ENCODE results near the gene SORCS2.

The SORCS2 gene

GRCh38 chr4:7333801-7334421, 141.6 kb downstream of the SORCS2 start:
- TF ChIP-seq POLR2AphosphoS5 (IDR thresholded peaks at IDR 0.05; ENCODE audit: low read depth, low read length) (no peak), REST (IDR thresholded peaks at IDR 0.05; ENCODE audit: insufficient read depth in 1 of 2, low read depth in 2 of 2, low read length in 2 of 2) (no peak), FOXP2 (optimal IDR thresholded peaks at IDR 0.05; ENCODE audit: borderline replicate concordance, extremely low read depth, extremely low read length, insufficient read depth) (no peak), SIN3A (IDR thresholded peaks at IDR 0.05; ENCODE audit: borderline replicate concordance, insufficient read depth, low read length) (0 out of 2 replicates have a peak, but pooled peaks have one; percentile 8), TAF1 (IDR thresholded peaks at IDR 0.05; ENCODE audit: borderline replicate concordance, insufficient read depth, low read length) (no peak)

- TF ChIP-seq POLR2AphosphoS5 (IDR thresholded peaks at IDR 0.05; ENCODE audit: low read depth, low read length) (no peak), TAF1 (IDR thresholded peaks at IDR 0.05; ENCODE audit: borderline replicate concordance, insufficient read depth, low read length) (no peak), REST (IDR thresholded peaks at IDR 0.05; ENCODE audit: insufficient read depth in 1 of 2, low read depth in 2 of 2, low read length in 2 of 2) (no peak), FOXP2 (optimal IDR thresholded peaks at IDR 0.05; ENCODE audit: borderline replicate concordance, extremely low read depth, extremely low read length, insufficient read depth) (no peak), SIN3A (IDR thresholded peaks at IDR 0.05; ENCODE audit: borderline replicate concordance, insufficient read depth, low read length) (no peak)
Observed at GRCh38 chr4:7334521-7335275, 142.4 kb downstream of the SORCS2 start.

- TF ChIP-seq SIN3A (IDR thresholded peaks at IDR 0.05; ENCODE audit: borderline replicate concordance, insufficient read depth, low read length) (no peak), TAF1 (IDR thresholded peaks at IDR 0.05; ENCODE audit: borderline replicate concordance, insufficient read depth, low read length) (no peak), FOXP2 (optimal IDR thresholded peaks at IDR 0.05; ENCODE audit: borderline replicate concordance, extremely low read depth, extremely low read length, insufficient read depth) (no peak), POLR2AphosphoS5 (IDR thresholded peaks at IDR 0.05; ENCODE audit: low read depth, low read length) (no peak), REST (IDR thresholded peaks at IDR 0.05; ENCODE audit: insufficient read depth in 1 of 2, low read depth in 2 of 2, low read length in 2 of 2) (no peak)
Observed at GRCh38 chr4:7335344-7336066, 143.2 kb downstream of the SORCS2 start.

- TF ChIP-seq REST (IDR thresholded peaks at IDR 0.05; ENCODE audit: insufficient read depth in 1 of 2, low read depth in 2 of 2, low read length in 2 of 2) = no peak
- no peak for TF ChIP-seq SIN3A (IDR thresholded peaks at IDR 0.05; ENCODE audit: borderline replicate concordance, insufficient read depth, low read length)
- no peak for TF ChIP-seq FOXP2 (optimal IDR thresholded peaks at IDR 0.05; ENCODE audit: borderline replicate concordance, extremely low read depth, extremely low read length, insufficient read depth)
- no peak for TF ChIP-seq TAF1 (IDR thresholded peaks at IDR 0.05; ENCODE audit: borderline replicate concordance, insufficient read depth, low read length)
- TF ChIP-seq POLR2AphosphoS5 (IDR thresholded peaks at IDR 0.05; ENCODE audit: low read depth, low read length) = no peak
Observed at GRCh38 chr4:7336067-7336569, 143.8 kb downstream of the SORCS2 start.

Measured in PFSK-1 (cell line).